Measurements from ENCODE around the gene KCNJ6. TPM values are rescaled to one million over a fixed set of nuclear protein-coding genes. Genes with fewer than 3 reads are reported as not detected.
A peak's percentile ranks its signal among the peaks of the same experiment; 100 is the strongest.

Gene KCNJ6
- total and polyA plus RNA-seq, 9 of the 15 experiments (the other 6 are each of a cell fraction or from before 2014, with no cell fraction given) = 0.06 to 0.21 (median 0.13) TPM; not detected in 1

DNA sequence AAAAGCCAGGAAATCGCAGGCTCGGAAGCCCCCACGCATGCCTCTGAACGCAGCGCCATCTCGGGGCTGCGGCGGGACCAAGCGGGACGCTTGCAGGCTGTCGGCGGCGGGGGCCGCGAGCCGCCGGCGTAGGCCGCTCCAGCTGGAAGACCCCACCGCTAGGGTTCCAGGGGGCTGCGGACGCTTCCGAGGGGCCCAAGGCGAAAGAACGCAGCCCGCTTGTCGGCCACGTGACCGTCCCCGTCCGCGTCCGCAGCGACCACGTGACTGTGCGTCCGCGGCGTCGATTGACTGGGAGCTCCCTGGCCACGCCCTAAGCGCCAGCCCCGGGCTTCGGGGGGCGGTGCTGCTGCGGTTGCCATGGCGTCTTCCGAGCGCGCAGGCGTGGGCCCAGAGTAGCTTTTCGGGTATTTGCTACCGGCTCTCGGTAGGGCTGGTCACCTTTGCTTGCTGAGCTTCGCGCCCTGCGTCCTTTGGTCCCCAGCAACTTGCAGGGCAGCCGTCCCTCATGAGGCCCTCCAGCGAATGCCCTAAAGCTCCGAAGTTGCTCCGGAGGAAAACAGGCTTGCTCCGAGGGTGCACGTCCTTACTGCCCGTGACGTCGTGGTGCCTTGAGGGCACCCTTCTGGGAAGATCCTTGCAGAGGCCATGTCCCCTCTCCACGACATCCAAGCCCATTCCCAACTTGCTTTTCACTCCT lies 352.5 kb downstream of the KCNJ6 start (continued):
- TF ChIP-seq, protein P1, sequence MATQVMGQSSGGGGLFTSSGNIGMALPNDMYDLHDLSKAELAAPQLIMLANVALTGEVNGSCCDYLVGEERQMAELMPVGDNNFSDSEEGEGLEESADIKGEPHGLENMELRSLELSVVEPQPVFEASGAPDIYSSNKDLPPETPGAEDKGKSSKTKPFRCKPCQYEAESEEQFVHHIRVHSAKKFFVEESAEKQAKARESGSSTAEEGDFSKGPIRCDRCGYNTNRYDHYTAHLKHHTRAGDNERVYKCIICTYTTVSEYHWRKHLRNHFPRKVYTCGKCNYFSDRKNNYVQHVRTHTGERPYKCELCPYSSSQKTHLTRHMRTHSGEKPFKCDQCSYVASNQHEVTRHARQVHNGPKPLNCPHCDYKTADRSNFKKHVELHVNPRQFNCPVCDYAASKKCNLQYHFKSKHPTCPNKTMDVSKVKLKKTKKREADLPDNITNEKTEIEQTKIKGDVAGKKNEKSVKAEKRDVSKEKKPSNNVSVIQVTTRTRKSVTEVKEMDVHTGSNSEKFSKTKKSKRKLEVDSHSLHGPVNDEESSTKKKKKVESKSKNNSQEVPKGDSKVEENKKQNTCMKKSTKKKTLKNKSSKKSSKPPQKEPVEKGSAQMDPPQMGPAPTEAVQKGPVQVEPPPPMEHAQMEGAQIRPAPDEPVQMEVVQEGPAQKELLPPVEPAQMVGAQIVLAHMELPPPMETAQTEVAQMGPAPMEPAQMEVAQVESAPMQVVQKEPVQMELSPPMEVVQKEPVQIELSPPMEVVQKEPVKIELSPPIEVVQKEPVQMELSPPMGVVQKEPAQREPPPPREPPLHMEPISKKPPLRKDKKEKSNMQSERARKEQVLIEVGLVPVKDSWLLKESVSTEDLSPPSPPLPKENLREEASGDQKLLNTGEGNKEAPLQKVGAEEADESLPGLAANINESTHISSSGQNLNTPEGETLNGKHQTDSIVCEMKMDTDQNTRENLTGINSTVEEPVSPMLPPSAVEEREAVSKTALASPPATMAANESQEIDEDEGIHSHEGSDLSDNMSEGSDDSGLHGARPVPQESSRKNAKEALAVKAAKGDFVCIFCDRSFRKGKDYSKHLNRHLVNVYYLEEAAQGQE (IDR thresholded peaks at IDR 0.05; ENCODE audit: borderline replicate concordance) = peak; percentile 97
- TF ChIP-seq, protein P1 (CRISPR knock-in tag; IDR thresholded peaks at IDR 0.05; ENCODE audit: low read depth) = peak; percentile 44; the same call in 1 of the 2 replicates
- TF ChIP-seq SOX6 (IDR thresholded peaks at IDR 0.05) (0 out of 2 replicates have a peak, but pooled peaks have one; percentile 59), SLC30A9 (CRISPR knock-in tag; IDR thresholded peaks at IDR 0.05) (no peak), MXI1 (IDR thresholded peaks at IDR 0.05; ENCODE audit: low read depth, low read length) (peak; percentile 96), ZNF668 (CRISPR knock-in tag; IDR thresholded peaks at IDR 0.05) (0 out of 2 replicates have a peak, but pooled peaks have one; percentile 48), ZNF445 (CRISPR knock-in tag; IDR thresholded peaks at IDR 0.05; ENCODE audit: low read depth) (no peak), U2AF1 (optimal IDR thresholded peaks at IDR 0.05; ENCODE audit: low read depth, low read length) (peak; percentile 89), BCL6 (CRISPR knock-in tag; IDR thresholded peaks at IDR 0.05) (no peak), HDAC3 (IDR thresholded peaks at IDR 0.05; ENCODE audit: borderline replicate concordance, partially characterized antibody) (no peak), ZNF121 (CRISPR knock-in tag; conservative IDR thresholded peaks at IDR 0.05) (peak; percentile 31; the same call in 1 of the 2 replicates)
- TF ChIP-seq, protein P2, sequence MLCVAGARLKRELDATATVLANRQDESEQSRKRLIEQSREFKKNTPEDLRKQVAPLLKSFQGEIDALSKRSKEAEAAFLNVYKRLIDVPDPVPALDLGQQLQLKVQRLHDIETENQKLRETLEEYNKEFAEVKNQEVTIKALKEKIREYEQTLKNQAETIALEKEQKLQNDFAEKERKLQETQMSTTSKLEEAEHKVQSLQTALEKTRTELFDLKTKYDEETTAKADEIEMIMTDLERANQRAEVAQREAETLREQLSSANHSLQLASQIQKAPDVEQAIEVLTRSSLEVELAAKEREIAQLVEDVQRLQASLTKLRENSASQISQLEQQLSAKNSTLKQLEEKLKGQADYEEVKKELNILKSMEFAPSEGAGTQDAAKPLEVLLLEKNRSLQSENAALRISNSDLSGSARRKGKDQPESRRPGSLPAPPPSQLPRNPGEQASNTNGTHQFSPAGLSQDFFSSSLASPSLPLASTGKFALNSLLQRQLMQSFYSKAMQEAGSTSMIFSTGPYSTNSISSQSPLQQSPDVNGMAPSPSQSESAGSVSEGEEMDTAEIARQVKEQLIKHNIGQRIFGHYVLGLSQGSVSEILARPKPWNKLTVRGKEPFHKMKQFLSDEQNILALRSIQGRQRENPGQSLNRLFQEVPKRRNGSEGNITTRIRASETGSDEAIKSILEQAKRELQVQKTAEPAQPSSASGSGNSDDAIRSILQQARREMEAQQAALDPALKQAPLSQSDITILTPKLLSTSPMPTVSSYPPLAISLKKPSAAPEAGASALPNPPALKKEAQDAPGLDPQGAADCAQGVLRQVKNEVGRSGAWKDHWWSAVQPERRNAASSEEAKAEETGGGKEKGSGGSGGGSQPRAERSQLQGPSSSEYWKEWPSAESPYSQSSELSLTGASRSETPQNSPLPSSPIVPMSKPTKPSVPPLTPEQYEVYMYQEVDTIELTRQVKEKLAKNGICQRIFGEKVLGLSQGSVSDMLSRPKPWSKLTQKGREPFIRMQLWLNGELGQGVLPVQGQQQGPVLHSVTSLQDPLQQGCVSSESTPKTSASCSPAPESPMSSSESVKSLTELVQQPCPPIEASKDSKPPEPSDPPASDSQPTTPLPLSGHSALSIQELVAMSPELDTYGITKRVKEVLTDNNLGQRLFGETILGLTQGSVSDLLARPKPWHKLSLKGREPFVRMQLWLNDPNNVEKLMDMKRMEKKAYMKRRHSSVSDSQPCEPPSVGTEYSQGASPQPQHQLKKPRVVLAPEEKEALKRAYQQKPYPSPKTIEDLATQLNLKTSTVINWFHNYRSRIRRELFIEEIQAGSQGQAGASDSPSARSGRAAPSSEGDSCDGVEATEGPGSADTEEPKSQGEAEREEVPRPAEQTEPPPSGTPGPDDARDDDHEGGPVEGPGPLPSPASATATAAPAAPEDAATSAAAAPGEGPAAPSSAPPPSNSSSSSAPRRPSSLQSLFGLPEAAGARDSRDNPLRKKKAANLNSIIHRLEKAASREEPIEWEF (CRISPR knock-in tag; IDR thresholded peaks at IDR 0.05) = 0 out of 2 replicates have a peak, but pooled peaks have one; percentile 44
- TF ChIP-seq, protein P3, sequence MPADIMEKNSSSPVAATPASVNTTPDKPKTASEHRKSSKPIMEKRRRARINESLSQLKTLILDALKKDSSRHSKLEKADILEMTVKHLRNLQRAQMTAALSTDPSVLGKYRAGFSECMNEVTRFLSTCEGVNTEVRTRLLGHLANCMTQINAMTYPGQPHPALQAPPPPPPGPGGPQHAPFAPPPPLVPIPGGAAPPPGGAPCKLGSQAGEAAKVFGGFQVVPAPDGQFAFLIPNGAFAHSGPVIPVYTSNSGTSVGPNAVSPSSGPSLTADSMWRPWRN (IDR thresholded peaks at IDR 0.05; ENCODE audit: low read depth) = no peak

All from K562 (cell line).